Upper lobe of left lung (tissue), 4 donors: ENCODE results near the gene PIH1D1.

Source experiments
- CTCF ChIP-seq, 6 experiments: fragments of 450-650 bp in 4 of 6; fragments of 200-600 bp in 2 of 6; sonication (generic) in 2 of 6; IDR thresholded peaks; one replicate each; pipeline ENCODE4 v1.5.1; 2016 to 2019; ENCODE audit warnings: antibody characterized with exemption in 6 of 6
- POLR2A ChIP-seq, 4 donors: fragments of 450-650 bp; IDR thresholded peaks; one replicate each; pipeline ENCODE4 v1.5.1; 2016 to 2017; ENCODE audit warnings: antibody characterized with exemption in 4 of 4, mild to moderate bottlenecking in 2 of 4

- no peak for TF ChIP-seq CTCF (IDR thresholded peaks at IDR 0.05)
- no peak for TF ChIP-seq POLR2A (IDR thresholded peaks at IDR 0.05)
Observed at GRCh38 chr19:49437231-49437630, 14.4 kb downstream of the PIH1D1 start.
